H1 (cell line): ENCODE measurements around the gene DYRK2. TPM values are rescaled to one million over a fixed set of nuclear protein-coding genes. Genes with fewer than 3 reads are reported as not detected.

Source experiments
- CTCF ChIA-PET: fragments of 300-600 bp; sonication (Branson Sonifier 250); formaldehyde crosslinking; loops from one replicate; lab custom pipeline; 2021; ENCODE audit not compliant: partially characterized antibody; lab: Charles Lee
- POLR2A ChIA-PET: fragments of 300-600 bp; sonication (Branson Sonifier 250); formaldehyde crosslinking; loops from one replicate; lab custom pipeline; 2021; ENCODE audit warnings: inconsistent platforms; ENCODE audit not compliant: partially characterized antibody; lab: Charles Lee
- DNase-seq, 2 experiments: peaks; one replicate each; pipeline versions ENCODE4 v3.0.0 to v3.0.0-alpha.2; 2010 to 2022; ENCODE audit warnings: low spot score in 2 of 2, low read depth in 1 of 2, mixed read lengths in 1 of 2
- FAIRE-seq: peaks from 2 replicates; lab custom pipeline; 2011; peaks lifted over from hg19 to GRCh38; lab: Jason Lieb, UNC
- H2AFZ ChIP-seq: 2 replicates; pipeline ENCODE4 v1.8.1; 2012; ENCODE audit warnings: low read length, inconsistent platforms
- H2AK5ac ChIP-seq: 2 replicates; pipeline ENCODE4 v1.6.1; 2013; ENCODE audit warnings: low read depth, low read length
- H2BK120ac ChIP-seq: replicated peaks from 2 replicates; pipeline ENCODE3; 2013; ENCODE audit warnings: low read depth, low read length, inconsistent platforms
- H2BK12ac ChIP-seq: 2 replicates; pipeline ENCODE4 v1.6.1; 2013; ENCODE audit warnings: low read depth, low read length
- H2BK15ac ChIP-seq: 2 replicates; pipeline ENCODE4 v1.6.1; 2013; ENCODE audit warnings: low read length
- H2BK20ac ChIP-seq: 2 replicates; pipeline ENCODE4 v1.6.1; 2013; ENCODE audit warnings: low read length
- H2BK5ac ChIP-seq: 2 replicates; pipeline ENCODE4 v1.6.1; 2013; ENCODE audit warnings: low read depth, low read length
- H3K14ac ChIP-seq: 2 replicates; pipeline ENCODE4 v1.6.1; 2013; ENCODE audit warnings: inconsistent platforms; ENCODE audit not compliant: insufficient read length
- H3K18ac ChIP-seq: 2 replicates; pipeline ENCODE4 v1.6.1; 2013; ENCODE audit warnings: low read length; ENCODE audit errors: extremely low read depth
- H3K23ac ChIP-seq: 2 replicates; pipeline ENCODE4 v1.6.1; 2013; ENCODE audit warnings: inconsistent platforms; ENCODE audit not compliant: insufficient read length
- H3K23me2 ChIP-seq: 2 replicates; pipeline ENCODE4 v1.6.1; 2013; ENCODE audit warnings: low read depth, low read length
- H3K27ac ChIP-seq: 2 replicates; pipeline ENCODE4 v1.6.1; 2011; ENCODE audit warnings: low read depth, low read length, inconsistent platforms
- H3K27me3 ChIP-seq, 4 experiments: replicated peaks in 1 of 4; 1 replicate in 1 of 4; 2 replicates in 3 of 4; pipeline versions ENCODE4 v1.6.1 to v1.8.1; 2011 to 2013; ENCODE audit warnings: low read length in 3 of 4, mild to moderate bottlenecking in 3 of 4, inconsistent platforms in 2 of 4, mixed read lengths in 2 of 4, moderate library complexity in 1 of 4; ENCODE audit not compliant: control insufficient read depth in 3 of 4, insufficient read depth in 3 of 4; ENCODE audit errors: extremely low read depth in 1 of 4
- H3K36me3 ChIP-seq, 4 experiments: 2 replicates each; pipeline versions ENCODE4 v1.6.1 to v1.8.1; 2011 to 2013; ENCODE audit warnings: mild to moderate bottlenecking in 4 of 4, low read length in 3 of 4, moderate library complexity in 2 of 4, control low read depth in 1 of 4, inconsistent platforms in 1 of 4; ENCODE audit not compliant: insufficient read depth in 4 of 4, control insufficient read depth in 2 of 4
- H3K4ac ChIP-seq: replicated peaks from 2 replicates; pipeline ENCODE3; 2013; ENCODE audit warnings: low read length, low read depth, mixed read lengths, inconsistent platforms; ENCODE audit not compliant: insufficient read length
- H3K4me1 ChIP-seq, 4 experiments: replicated peaks in 1 of 4; 1 replicate in 1 of 4; 2 replicates in 3 of 4; pipeline versions ENCODE4 v1.6.1 to v1.8.1; 2011 to 2013; ENCODE audit warnings: low read length in 3 of 4, inconsistent platforms in 2 of 4, mixed read lengths in 1 of 4; ENCODE audit not compliant: insufficient read depth in 4 of 4, control insufficient read depth in 3 of 4
- H3K4me2 ChIP-seq, 2 experiments: 2 replicates each; pipeline versions ENCODE4 v1.6.1 to v1.8.1; 2011 to 2013; ENCODE audit warnings: low read depth in 2 of 2, low read length in 2 of 2, control low read depth in 1 of 2, inconsistent platforms in 1 of 2, mild to moderate bottlenecking in 1 of 2; ENCODE audit not compliant: insufficient read depth in 1 of 2
- H3K4me3 ChIP-seq, 4 experiments: fragments of 200-600, 300-600 bp in 1 of 4; sonication (generic), shearing (Covaris generic), sonication (Bioruptor Twin) in 1 of 4; 2 replicates each; pipeline versions ENCODE4 v1.5.1 to v1.8.1; 2011 to 2016; ENCODE audit warnings: low read length in 4 of 4, low read depth in 3 of 4, control low read depth in 2 of 4, inconsistent platforms in 2 of 4, mild to moderate bottlenecking in 2 of 4, mixed read lengths in 1 of 4, moderate library complexity in 1 of 4; ENCODE audit not compliant: insufficient read depth in 2 of 4; ENCODE audit errors: extremely low read depth in 1 of 4
- H3K56ac ChIP-seq: replicated peaks from 2 replicates; pipeline ENCODE3; 2013; ENCODE audit warnings: low read depth, mild to moderate bottlenecking, mixed read lengths, low read length, inconsistent platforms; ENCODE audit not compliant: insufficient read length
- H3K79me1 ChIP-seq: 2 replicates; pipeline ENCODE4 v1.6.1; 2013; ENCODE audit warnings: low read depth, low read length, control low read depth
- H3K79me2 ChIP-seq, 2 experiments: 2 replicates each; pipeline versions ENCODE4 v1.6.1 to v1.8.1; 2012 to 2013; ENCODE audit warnings: low read length in 2 of 2, mild to moderate bottlenecking in 2 of 2, inconsistent platforms in 1 of 2; ENCODE audit not compliant: insufficient read depth in 2 of 2, control insufficient read depth in 1 of 2
- H3K9ac ChIP-seq, 4 experiments: replicated peaks in 1 of 4; 1 replicate in 1 of 4; 2 replicates in 3 of 4; pipeline versions ENCODE4 v1.6.1 to v1.8.1; 2011 to 2013; ENCODE audit warnings: low read depth in 3 of 4, low read length in 3 of 4, control low read depth in 2 of 4, mild to moderate bottlenecking in 2 of 4, moderate library complexity in 2 of 4, inconsistent platforms in 1 of 4; ENCODE audit errors: extremely low read depth in 1 of 4
- H3K9me3 ChIP-seq, 2 experiments: 2 replicates each; pipeline versions ENCODE4 v1.6.1 to v1.8.1; 2012 to 2013; ENCODE audit warnings: mild to moderate bottlenecking in 2 of 2, moderate library complexity in 2 of 2, control low read depth in 1 of 2, inconsistent platforms in 1 of 2, low read depth in 1 of 2, low read length in 1 of 2, mixed read lengths in 1 of 2; ENCODE audit not compliant: insufficient read depth in 2 of 2
- H4K20me1 ChIP-seq, 2 experiments: replicated peaks in 1 of 2; 2 replicates each; pipeline versions ENCODE3 to v1.8.1; 2011 to 2013; ENCODE audit warnings: inconsistent platforms in 2 of 2, low read length in 2 of 2, mild to moderate bottlenecking in 1 of 2; ENCODE audit not compliant: insufficient read depth in 2 of 2, control insufficient read depth in 1 of 2
- H4K5ac ChIP-seq: 2 replicates; pipeline ENCODE4 v1.6.1; 2013; ENCODE audit warnings: low read length, low read depth, mixed read lengths, inconsistent platforms; ENCODE audit not compliant: insufficient read length
- H4K8ac ChIP-seq: 2 replicates; pipeline ENCODE4 v1.8.0; 2013; ENCODE audit warnings: mild to moderate bottlenecking, moderate library complexity, low read length, inconsistent platforms; ENCODE audit not compliant: insufficient read depth; ENCODE audit errors: extremely low read depth
- H4K91ac ChIP-seq: replicated peaks from 2 replicates; pipeline ENCODE3; 2013; ENCODE audit warnings: low read length, mixed read lengths, inconsistent platforms; ENCODE audit not compliant: insufficient read length
- ASH2L ChIP-seq: fragments of 200-600, 300-600 bp; sonication (generic); IDR thresholded peaks from one replicate; pipeline ENCODE4 v1.7.1; 2017; ENCODE audit warnings: low read length
- BACH1 ChIP-seq: IDR thresholded peaks from 2 replicates; pipeline ENCODE4 v1.6.1; 2012; ENCODE audit warnings: low read length, improper control_type of control experiment
- KDM5A ChIP-seq: fragments of 200-600 bp; IDR thresholded peaks from 2 replicates; pipeline ENCODE4 v1.7.1; 2012; ENCODE audit warnings: mild to moderate bottlenecking, low read length, inconsistent platforms, mixed read lengths
- NANOG ChIP-seq: IDR thresholded peaks from 2 replicates; pipeline ENCODE4 v1.6.1; 2011; ENCODE audit warnings: low read length, low read depth, mild to moderate bottlenecking, inconsistent platforms; ENCODE audit not compliant: insufficient read depth, poor library complexity, severe bottlenecking
- SIRT6 ChIP-seq: IDR thresholded peaks from one replicate; pipeline ENCODE4 v1.7.1; 2012; ENCODE audit warnings: low read length, inconsistent platforms
- SP1 ChIP-seq: IDR thresholded peaks from 2 replicates; pipeline ENCODE4 v1.6.1; 2011; ENCODE audit warnings: low read depth, low read length
- SP2 ChIP-seq: IDR thresholded peaks from 2 replicates; pipeline ENCODE4 v1.6.1; 2012; ENCODE audit warnings: mild to moderate bottlenecking, low read length, inconsistent platforms
- YY1 ChIP-seq: IDR thresholded peaks from 2 replicates; pipeline ENCODE4 v1.6.1; 2011; ENCODE audit warnings: low read depth, mild to moderate bottlenecking, low read length
- WGBS, 2 experiments: shearing (Covaris generic) in 1 of 2; methylation state at CpG; one replicate each; pipeline versions ENCODE4 v1.1.6 to v1.1.7; 2013 to 2015; ENCODE audit warnings: low lambda C conversion rate in 2 of 2, mixed read lengths in 2 of 2, inconsistent platforms in 1 of 2, low coverage in 1 of 2, missing lambda C conversion rate in 1 of 2; ENCODE audit not compliant: insufficient replicate concordance in 2 of 2, insufficient coverage in 1 of 2, insufficient read length in 1 of 2; ENCODE audit errors: extremely low coverage in 1 of 2, missing lambda C conversion rate in 1 of 2; 5-methylcytosine and 5-hydroxymethylcytosine counted together
- polyA plus RNA-seq, 7 experiments: library from polyadenylated mRNA; depleted of rRNA in 3 of 7; stranded (reverse) in 5 of 7; unstranded in 2 of 7; fragments of >200 nt in 5 of 7; fragments of 200-250 nt in 2 of 7; gene quantifications; 1 replicate in 5 of 7; 2 replicates in 1 of 7; 4 replicates in 1 of 7; pipeline versions ENCODE4 v1.2.1 to v1.2.3, GENCODE V29; 2011 to 2013; ENCODE audit warnings: missing spikeins in 2 of 7, mixed read lengths in 2 of 7
- total RNA-seq: library from RNA; stranded (reverse); fragmentation: NEBNext Ultra II Directional; extraction: Animal tissue kit (Norgen Biotek cat#: 25700); gene quantifications from 2 replicates; pipeline ENCODE4 v1.2.1, GENCODE V29; 2021
- TF ChIP-seq, protein P1 (sequence below), 3 experiments: IDR thresholded peaks; 1 replicate in 2 of 3; 2 replicates in 1 of 3; pipeline versions ENCODE4 v1.5.1 to v1.6.1; 2011; ENCODE audit warnings: low read length in 3 of 3, mild to moderate bottlenecking in 3 of 3, inconsistent platforms in 2 of 3, low read depth in 1 of 3, moderate library complexity in 1 of 3; ENCODE audit not compliant: insufficient read depth in 1 of 3; ENCODE audit errors: control extremely low read depth in 1 of 3
- TF ChIP-seq, protein P2 (sequence below): IDR thresholded peaks from 2 replicates; pipeline ENCODE4 v1.6.1; 2012; ENCODE audit warnings: low read length, inconsistent platforms

The DYRK2 gene
- total and polyA plus RNA-seq, 2 of the 8 experiments (the other 6 are each of a cell fraction or from before 2014, with no cell fraction given): 11.2 to 31.6 TPM

DNA sequence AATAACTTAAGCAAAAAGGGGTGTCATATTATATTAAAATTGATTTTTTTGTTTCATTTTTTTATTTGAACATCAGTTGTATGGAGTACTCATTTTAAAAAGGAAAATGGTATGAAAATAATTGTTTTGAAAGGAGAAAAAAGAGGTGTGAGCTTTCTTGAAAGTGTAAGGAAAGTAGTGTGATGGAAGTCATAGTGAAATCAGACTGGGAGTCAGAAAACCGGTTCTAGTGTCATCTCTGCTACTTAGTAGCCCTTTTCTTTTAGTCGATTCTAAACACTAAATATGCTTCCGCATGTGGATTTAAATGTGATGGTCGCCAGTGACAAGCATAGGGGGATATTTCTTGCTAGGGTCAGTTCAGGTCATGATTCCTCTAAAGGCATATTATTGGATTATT, 1.8 kb upstream of the DYRK2 start:
- Histone ChIP-seq H3K36me3 (peaks cover 0 to 6% (median 0%) of the 10 kb centered on the region in 4 experiments; a peak in 1 of 8 replicates), H3K4me3 (no peak overlapping the region), H3K56ac (no peak overlapping the region), H3K4ac (no peak overlapping the region), H3K9ac (no peak overlapping the region), H3K9me3 (no peaks in the 10 kb centered on the region), H2AK5ac (no peak overlapping the region), H3K27me3 (no peaks in the 10 kb centered on the region), H3K27ac (no peak overlapping the region), H4K20me1 (peaks cover 0 to 8% of the 10 kb centered on the region in 2 experiments), H2AFZ (no peak overlapping the region), H2BK15ac (no peak overlapping the region), H4K8ac (no peak overlapping the region), H2BK12ac (no peak overlapping the region; the same call in 1 of the 2 replicates), H3K23me2 (peaks cover 13% of the 10 kb centered on the region), H3K14ac (no peak overlapping the region), H2BK20ac (no peak overlapping the region), H2BK120ac (no peak overlapping the region), H3K4me1 (peaks cover 0 to 14% (median 10%) of the 10 kb centered on the region in 4 experiments; a peak in 4 of 7 replicates), H3K4me2 (no peak overlapping the region; a peak in 1 of 4 replicates), H4K91ac (no peak overlapping the region), H2BK5ac (no peak overlapping the region), H3K79me1 (peaks cover 3% of the 10 kb centered on the region), H4K5ac (no peak overlapping the region), H3K79me2 (peaks cover 22 to 26% of the 10 kb centered on the region in 2 experiments), H3K18ac (no peak overlapping the region), H3K23ac (no peak overlapping the region)
- 80% methylated on average over 4 of the region's 4 CpGs; no CpG with 5 or more reads in 1 of the 2 experiments for WGBS, 2 experiments
- POLR2A ChIA-PET: interaction anchor here (1.0 to 2.4 kb wide), 2 partner anchors 14 to 280 kb away, joined by 3 to 12 read pairs; no protein-coding TSS in a partner anchor
- no peak for FAIRE-seq
- no peak for DNase-seq
- CTCF ChIA-PET: no interaction called here
- no peak for TF ChIP-seq BACH1
- TF ChIP-seq YY1: no peak
- no peak for TF ChIP-seq SP1
- TF ChIP-seq, protein P1, sequence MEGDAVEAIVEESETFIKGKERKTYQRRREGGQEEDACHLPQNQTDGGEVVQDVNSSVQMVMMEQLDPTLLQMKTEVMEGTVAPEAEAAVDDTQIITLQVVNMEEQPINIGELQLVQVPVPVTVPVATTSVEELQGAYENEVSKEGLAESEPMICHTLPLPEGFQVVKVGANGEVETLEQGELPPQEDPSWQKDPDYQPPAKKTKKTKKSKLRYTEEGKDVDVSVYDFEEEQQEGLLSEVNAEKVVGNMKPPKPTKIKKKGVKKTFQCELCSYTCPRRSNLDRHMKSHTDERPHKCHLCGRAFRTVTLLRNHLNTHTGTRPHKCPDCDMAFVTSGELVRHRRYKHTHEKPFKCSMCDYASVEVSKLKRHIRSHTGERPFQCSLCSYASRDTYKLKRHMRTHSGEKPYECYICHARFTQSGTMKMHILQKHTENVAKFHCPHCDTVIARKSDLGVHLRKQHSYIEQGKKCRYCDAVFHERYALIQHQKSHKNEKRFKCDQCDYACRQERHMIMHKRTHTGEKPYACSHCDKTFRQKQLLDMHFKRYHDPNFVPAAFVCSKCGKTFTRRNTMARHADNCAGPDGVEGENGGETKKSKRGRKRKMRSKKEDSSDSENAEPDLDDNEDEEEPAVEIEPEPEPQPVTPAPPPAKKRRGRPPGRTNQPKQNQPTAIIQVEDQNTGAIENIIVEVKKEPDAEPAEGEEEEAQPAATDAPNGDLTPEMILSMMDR (IDR thresholded peaks at IDR 0.05; ENCODE audit: control extremely low read depth in 1 of 3, insufficient read depth in 1 of 3, low read depth in 1 of 3, low read length in 3 of 3): no peak
- TF ChIP-seq, protein P2, sequence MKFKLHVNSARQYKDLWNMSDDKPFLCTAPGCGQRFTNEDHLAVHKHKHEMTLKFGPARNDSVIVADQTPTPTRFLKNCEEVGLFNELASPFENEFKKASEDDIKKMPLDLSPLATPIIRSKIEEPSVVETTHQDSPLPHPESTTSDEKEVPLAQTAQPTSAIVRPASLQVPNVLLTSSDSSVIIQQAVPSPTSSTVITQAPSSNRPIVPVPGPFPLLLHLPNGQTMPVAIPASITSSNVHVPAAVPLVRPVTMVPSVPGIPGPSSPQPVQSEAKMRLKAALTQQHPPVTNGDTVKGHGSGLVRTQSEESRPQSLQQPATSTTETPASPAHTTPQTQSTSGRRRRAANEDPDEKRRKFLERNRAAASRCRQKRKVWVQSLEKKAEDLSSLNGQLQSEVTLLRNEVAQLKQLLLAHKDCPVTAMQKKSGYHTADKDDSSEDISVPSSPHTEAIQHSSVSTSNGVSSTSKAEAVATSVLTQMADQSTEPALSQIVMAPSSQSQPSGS: no peak
- no peak for TF ChIP-seq ASH2L
- no peak for TF ChIP-seq SP2
- TF ChIP-seq SIRT6: no peak
- TF ChIP-seq KDM5A: no peak
- TF ChIP-seq NANOG: no peak
